HFF-Myc (cell line): ENCODE results near the gene TRIM17.

ENCODE experiments used
- DNase-seq: peaks from one replicate; pipeline ENCODE4 v3.0.0-alpha.2; 2011; ENCODE audit warnings: low read depth; ENCODE audit errors: extremely low read depth
- H3K4me3 ChIP-seq: replicated peaks from 2 replicates; pipeline ENCODE4 v1.5.1; 2011; ENCODE audit warnings: low read depth, mild to moderate bottlenecking, control low read depth, low read length
- CTCF ChIP-seq: IDR thresholded peaks from 2 replicates; pipeline ENCODE4 v1.5.1; 2012; ENCODE audit warnings: mild to moderate bottlenecking, low read depth, low read length, control low read depth; ENCODE audit errors: missing control alignments

TRIM17 gene

GRCh38 chr1:228366866-228367741 is 49.6 kb downstream of the TRIM17 start:
- H3K4me3 ChIP-seq, result no peak overlapping the region
- no peak for TF ChIP-seq CTCF
- no peak for DNase-seq

GRCh38 chr1:228366062-228366865 is 50.4 kb downstream of the TRIM17 start:
- DNase-seq, result no peak
- TF ChIP-seq CTCF, result no peak
- no peak overlapping the region for H3K4me3 ChIP-seq

DNA sequence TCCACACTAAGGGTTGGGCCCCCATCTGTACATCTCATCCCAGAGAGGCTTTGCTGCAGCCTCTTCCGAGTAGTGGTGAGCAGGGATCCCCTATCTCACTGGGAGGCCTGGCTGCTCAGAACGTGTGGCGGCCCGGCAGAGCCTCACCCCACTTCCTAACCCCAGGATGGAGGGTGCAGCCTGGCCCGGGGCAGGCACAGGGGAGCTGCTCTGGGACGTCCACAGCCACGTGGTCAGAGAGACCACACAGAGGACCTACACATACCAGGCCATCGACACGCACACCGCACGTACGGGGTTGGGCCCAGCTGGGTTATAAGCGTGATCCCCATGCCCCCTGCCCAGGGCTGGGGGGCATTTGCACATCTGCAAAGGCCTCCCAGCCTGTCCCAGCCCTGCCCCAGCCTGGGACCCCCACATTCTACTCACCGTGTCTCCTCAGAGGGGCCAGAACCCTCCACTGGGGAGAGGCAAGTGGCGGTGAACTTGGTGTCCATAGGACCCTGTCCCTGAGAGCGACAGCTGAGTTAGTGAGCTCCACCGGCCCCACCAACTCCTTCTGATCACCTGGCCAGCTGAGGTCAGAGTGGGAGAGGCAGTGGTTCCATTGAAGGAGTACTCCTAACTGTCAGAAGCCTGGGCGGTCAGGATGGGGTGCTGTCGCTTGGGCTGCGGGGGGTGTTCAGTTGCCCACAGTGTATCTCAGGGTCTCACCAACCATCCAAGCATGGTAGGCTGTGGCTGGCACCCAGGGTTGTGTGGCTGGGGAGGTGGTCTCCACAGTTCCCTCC is 51.2 kb downstream of the TRIM17 start:
- no peak overlapping the region for H3K4me3 ChIP-seq
- no peak for DNase-seq
- TF ChIP-seq CTCF, result no peak

- TF ChIP-seq CTCF, result no peak
- DNase-seq, result no peak
- H3K4me3 ChIP-seq, result no peak overlapping the region
Measured at GRCh38 chr1:228364706-228365213, 51.9 kb downstream of the TRIM17 start.

- TF ChIP-seq CTCF, result no peak
- H3K4me3 ChIP-seq, result no peak overlapping the region
- no peak for DNase-seq
Measured at GRCh38 chr1:228364068-228364705, 52.5 kb downstream of the TRIM17 start.

DNA sequence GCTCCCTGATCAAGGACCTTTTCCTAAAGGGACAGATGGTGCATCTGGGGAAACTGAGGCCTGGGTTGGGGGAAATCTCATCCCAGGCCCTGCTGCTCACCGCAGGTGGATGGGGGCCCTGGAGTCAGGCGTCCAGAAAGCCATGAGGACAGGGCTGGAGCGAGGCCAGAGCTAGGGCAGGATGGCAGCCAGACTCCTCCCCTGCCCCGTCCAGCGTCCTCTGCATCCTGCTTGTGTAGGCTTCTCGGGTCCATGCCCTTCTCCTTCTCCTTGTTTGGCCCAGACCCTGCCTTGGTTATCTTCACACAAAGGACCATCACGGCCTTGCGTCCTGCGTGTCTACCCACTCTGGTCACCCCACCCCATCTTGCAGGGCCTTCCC is 53.0 kb downstream of the TRIM17 start:
- no peak overlapping the region for H3K4me3 ChIP-seq
- DNase-seq, result no peak

More for the DNA sequence above, 53.0 kb downstream of the TRIM17 start:
- TF ChIP-seq CTCF, result no peak
